Rectal smooth muscle tissue (tissue), 1 donor: ENCODE data around the gene TXN.
"Not testable (repeated sequence)": the region's sequence is repeated elsewhere in the genome, so short reads cannot be mapped to it uniquely, and the experiment has no call there.

Experiments
- H3K27ac ChIP-seq: one replicate; pipeline ENCODE4 v1.7.0; 2013; ENCODE audit warnings: low read depth, low read length, inconsistent platforms
- H3K27me3 ChIP-seq: one replicate; pipeline ENCODE4 v1.7.0; 2013; ENCODE audit warnings: low read length; ENCODE audit not compliant: control insufficient read depth, insufficient read depth
- H3K36me3 ChIP-seq: one replicate; pipeline ENCODE4 v1.7.0; 2013; ENCODE audit warnings: low read length; ENCODE audit not compliant: control insufficient read depth, insufficient read depth
- H3K4me1 ChIP-seq: one replicate; pipeline ENCODE4 v1.7.0; 2013; ENCODE audit warnings: low read length; ENCODE audit not compliant: control insufficient read depth, insufficient read depth
- H3K4me3 ChIP-seq: one replicate; pipeline ENCODE4 v1.7.0; 2013; ENCODE audit warnings: low read length
- H3K9ac ChIP-seq: one replicate; pipeline ENCODE4 v1.7.0; 2013; ENCODE audit warnings: low read length

Gene TXN

DNA sequence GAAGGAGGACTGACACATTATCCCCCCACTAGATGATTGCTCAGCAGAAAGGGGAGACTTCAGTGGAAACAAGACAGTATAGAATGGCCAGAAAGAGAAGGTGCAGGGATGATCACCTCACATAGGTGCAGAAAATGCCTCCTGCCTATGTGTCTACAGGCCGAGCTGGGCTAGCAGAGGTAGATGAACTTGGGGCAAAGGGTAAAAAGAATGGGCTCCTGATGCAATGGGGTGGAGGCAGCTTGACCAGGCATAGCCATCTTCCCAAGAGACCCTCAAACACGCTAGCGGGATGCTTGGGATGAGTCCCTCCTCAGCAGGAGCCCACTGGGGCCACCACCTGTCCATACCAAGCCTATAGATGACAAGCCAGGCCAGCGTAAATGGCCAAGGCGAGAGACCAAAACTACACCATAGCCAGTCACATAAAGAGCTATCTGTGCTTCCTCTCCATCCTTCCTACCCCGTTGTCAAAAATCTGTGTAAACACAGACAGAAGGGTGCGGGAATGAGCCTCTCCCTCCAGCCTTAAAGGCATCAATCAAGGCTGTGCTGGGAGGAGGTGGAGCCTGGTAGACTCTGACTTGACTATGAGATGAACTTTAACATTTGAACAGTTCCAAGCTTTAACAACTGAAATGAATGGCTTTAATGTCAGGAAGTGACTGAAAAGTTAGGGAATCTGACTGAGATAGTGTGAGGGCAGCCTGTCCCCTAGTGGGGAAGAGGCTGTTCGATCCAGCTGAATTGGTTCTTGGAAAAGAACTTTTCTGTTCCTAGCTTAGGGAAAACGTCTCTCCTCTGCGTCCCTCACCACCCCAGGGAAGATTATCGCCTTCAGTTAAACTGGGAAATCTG lies 58.7 kb downstream of the TXN start:
- Histone ChIP-seq H3K27ac (no peak overlapping the region), H3K4me1 (peaks cover 2% of the 10 kb centered on the region)

DNA sequence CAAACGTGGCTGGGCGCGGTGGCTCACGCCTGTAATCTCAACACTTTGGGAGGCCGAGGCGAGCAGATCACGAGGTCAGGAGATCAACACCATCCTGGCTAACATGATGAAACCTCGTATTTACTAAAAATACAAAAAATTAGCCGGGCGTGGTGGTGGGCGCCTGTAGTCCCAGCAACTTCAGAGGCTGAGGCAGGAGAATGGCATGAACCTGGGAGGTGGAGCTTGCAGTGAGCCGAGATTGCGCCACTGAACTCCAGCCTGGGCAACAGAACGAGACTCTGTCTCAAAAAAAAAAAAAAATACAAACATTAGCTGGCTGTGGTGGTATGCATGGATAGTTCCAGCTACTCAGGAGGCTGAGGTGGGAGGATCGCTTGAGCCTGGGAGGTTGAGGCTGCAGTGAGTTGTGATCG lies 60.2 kb downstream of the TXN start:
- H3K36me3 ChIP-seq, H3K9ac ChIP-seq, H3K27me3 ChIP-seq, H3K27ac ChIP-seq, H3K4me3 ChIP-seq, H3K4me1 ChIP-seq: not testable (repeated sequence)

More for the DNA sequence above, 58.7 kb downstream of the TXN start:
- Histone ChIP-seq H3K9ac (no peak overlapping the region), H3K27me3 (no peaks in the 10 kb centered on the region), H3K36me3 (no peaks in the 10 kb centered on the region), H3K4me3 (no peak overlapping the region)
